ENCODE data around the gene ROBO4. TPM values are rescaled to one million over a fixed set of nuclear protein-coding genes. Genes with fewer than 3 reads are reported as not detected.
A peak's percentile ranks its signal among the peaks of the same experiment; 100 is the strongest.

ROBO4 gene
- total and polyA plus RNA-seq, 9 of the 15 experiments (the other 6 are each of a cell fraction or from before 2014, with no cell fraction given) = not detected

- TF ChIP-seq E2F5 (CRISPR knock-in tag; IDR thresholded peaks at IDR 0.05) = no peak
- no peak for TF ChIP-seq CHCHD3 (CRISPR knock-in tag; IDR thresholded peaks at IDR 0.05)
- no peak for TF ChIP-seq TBP (optimal IDR thresholded peaks at IDR 0.05; ENCODE audit: low read depth, low read length)
- TF ChIP-seq HIVEP1 (CRISPR knock-in tag; IDR thresholded peaks at IDR 0.05) = no peak
- peak; percentile 67 for TF ChIP-seq CTCFL (IDR thresholded peaks at IDR 0.05; ENCODE audit: borderline replicate concordance, insufficient read depth, low read depth, low read length, poor library complexity, severe bottlenecking)
Observed at GRCh38 chr11:124872741-124873140, 24.9 kb downstream of the ROBO4 start (continued).

- Histone ChIP-seq H2AFZ (ENCODE audit: low read depth, low read length) (no peak overlapping the region), H3K9me3 (replicated peaks; ENCODE audit: control insufficient read depth, insufficient read depth, low read depth, low read length) (no peaks in the 10 kb centered on the region), H3K4me1 (replicated peaks in 1 of 2; ENCODE audit: control insufficient read depth in 2 of 2, insufficient read depth in 2 of 2, low read length in 2 of 2) (peaks cover 0 to 20% of the 10 kb centered on the region in 2 experiments; a peak in 3 of 5 replicates), H4K20me1 (replicated peaks; ENCODE audit: control insufficient read depth, insufficient read depth, low read length) (no peaks in the 10 kb centered on the region), H3K9ac (ENCODE audit: insufficient read depth in 1 of 2, low read depth in 2 of 2, low read length in 2 of 2) (no peak overlapping the region), H3K9me1 (ENCODE audit: control insufficient read depth, insufficient read depth, low read length) (no peaks in the 10 kb centered on the region), H3K79me2 (ENCODE audit: control insufficient read depth, insufficient read depth, low read length) (no peaks in the 10 kb centered on the region), H3K36me3 (ENCODE audit: control insufficient read depth, insufficient read depth, low read length) (no peaks in the 10 kb centered on the region), H3K27ac (ENCODE audit: extremely low read depth, low read depth, low read length) (no peak overlapping the region), H3K27me3 (ENCODE audit: control insufficient read depth in 2 of 2, insufficient read depth in 2 of 2, low read length in 2 of 2) (peaks cover 22 to 72% of the 10 kb centered on the region in 2 experiments; a peak in 4 of 5 replicates), H3K4me2 (ENCODE audit: insufficient read depth, low read length) (no peak overlapping the region), H3K4me3 (no peak overlapping the region)
- no TSS peak for BruUV-seq (replicated peaks)
- in situ Hi-C loops (cut with MboI) = loop anchor here (25.0 kb wide), 1 partner anchor 810 kb away; no protein-coding TSS in a partner anchor
- ChIA-PET CTCF (ENCODE audit: low intra/inter-chr PET ratio) (no interaction called here), POLR2A (no interaction called here)
- WGBS (ENCODE audit: insufficient coverage, low coverage, missing lambda C conversion rate) = 0% methylated on average over 5 of the region's 8 CpGs
- intact Hi-C loops (cut with micrococcal nuclease) = no loop called here
- FAIRE-seq (no peak), ATAC-seq (no peak), DNase-seq (ENCODE audit: extremely low read depth in 1 of 4, low spot score in 3 of 4) (no peak)
- TF ChIP-seq THAP7 (CRISPR knock-in tag; IDR thresholded peaks at IDR 0.05) = no peak
- no peak for TF ChIP-seq ZBTB11 (CRISPR knock-in tag; IDR thresholded peaks at IDR 0.05)
- TF ChIP-seq XRCC3 (IDR thresholded peaks at IDR 0.05) = no peak
Observed at GRCh38 chr11:124872280-124872679, 25.4 kb downstream of the ROBO4 start.

Data from K562 (cell line).